Hematopoietic multipotent progenitor cell (in vitro differentiated cells): ENCODE results near the gene MCFD2. TPM values are rescaled to one million over a fixed set of nuclear protein-coding genes. Genes with fewer than 3 reads are reported as not detected.
"Not testable (repeated sequence)": the region's sequence is repeated elsewhere in the genome, so short reads cannot be mapped to it uniquely, and the experiment has no call there.

Source experiments
- DNase-seq, 3 donors: peaks; one replicate each; pipeline ENCODE4 v3.0.0-alpha.2; 2011 to 2015; ENCODE audit warnings: low read depth in 2 of 3, low spot score in 2 of 3
- total RNA-seq: library from RNA; depleted of rRNA; stranded (reverse); fragments of >200 nt; gene quantifications from one replicate; pipeline ENCODE4 v1.2.3, GENCODE V29; 2012

MCFD2 gene
- total RNA-seq, 1 donor = 43.6 TPM

DNA sequence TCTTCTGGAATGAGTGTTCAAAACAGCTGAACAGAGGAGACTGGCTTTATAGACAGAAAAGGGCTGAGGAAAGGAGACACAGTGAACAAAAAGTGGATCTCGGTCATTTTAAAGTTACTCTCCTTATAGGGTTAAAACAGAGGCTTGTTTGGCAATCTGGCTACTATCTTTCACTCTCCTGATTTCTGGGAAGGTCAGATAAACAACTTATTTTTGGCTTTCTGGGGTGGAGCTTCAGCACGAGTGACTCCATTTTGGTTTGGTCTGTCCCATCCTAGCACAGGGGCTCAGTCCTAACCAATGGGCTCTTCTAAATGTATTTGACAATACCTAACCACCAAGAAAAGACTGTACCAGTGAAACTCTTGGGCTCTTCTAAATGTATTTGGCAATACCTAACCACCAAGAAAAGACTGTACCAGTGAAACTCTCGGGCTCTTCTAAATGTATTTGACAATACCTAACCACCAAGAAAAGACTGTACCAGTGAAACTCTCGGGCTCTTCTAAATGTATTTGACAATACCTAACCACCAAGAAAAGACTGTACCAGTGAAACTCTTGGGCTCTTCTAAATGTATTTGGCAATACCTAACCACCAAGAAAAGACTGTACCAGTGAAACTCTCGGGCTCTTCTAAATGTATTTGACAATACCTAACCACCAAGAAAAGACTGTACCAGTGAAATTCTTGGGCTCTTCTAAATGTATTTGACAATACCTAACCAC, 39.5 kb downstream of the MCFD2 start:
- not testable (repeated sequence) for DNase-seq

DNA sequence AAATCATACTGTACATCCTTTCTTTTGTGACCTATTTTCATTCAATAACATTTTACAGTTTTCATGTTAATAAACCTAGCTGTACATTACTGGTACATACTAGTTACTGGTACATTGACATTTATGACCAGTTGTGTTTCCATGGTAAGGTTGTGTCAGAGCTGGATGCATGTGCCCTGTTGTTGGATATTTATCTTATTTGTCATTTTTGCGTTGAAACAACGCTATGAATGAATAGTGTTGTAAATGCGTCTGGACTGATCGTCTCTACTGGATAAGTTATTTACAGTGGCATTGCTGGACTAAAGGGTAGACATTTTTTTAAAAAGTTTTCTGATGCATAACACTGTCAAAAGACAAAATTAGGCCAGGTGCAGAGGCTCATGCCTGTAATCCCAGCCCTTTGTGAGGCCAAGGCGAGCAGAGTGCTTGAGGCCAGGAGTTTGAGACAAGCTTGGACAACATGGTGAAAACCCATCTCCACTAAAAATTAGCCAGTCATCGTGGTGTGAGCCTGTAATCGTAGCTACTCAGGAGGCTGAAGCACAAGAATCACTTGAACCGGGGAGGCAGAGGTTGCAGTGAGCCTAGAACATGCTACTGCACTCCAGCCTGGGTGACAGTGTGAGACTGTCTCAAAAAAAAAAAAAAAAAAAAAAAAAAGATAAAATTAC, 40.2 kb downstream of the MCFD2 start:
- no peak for DNase-seq

DNA sequence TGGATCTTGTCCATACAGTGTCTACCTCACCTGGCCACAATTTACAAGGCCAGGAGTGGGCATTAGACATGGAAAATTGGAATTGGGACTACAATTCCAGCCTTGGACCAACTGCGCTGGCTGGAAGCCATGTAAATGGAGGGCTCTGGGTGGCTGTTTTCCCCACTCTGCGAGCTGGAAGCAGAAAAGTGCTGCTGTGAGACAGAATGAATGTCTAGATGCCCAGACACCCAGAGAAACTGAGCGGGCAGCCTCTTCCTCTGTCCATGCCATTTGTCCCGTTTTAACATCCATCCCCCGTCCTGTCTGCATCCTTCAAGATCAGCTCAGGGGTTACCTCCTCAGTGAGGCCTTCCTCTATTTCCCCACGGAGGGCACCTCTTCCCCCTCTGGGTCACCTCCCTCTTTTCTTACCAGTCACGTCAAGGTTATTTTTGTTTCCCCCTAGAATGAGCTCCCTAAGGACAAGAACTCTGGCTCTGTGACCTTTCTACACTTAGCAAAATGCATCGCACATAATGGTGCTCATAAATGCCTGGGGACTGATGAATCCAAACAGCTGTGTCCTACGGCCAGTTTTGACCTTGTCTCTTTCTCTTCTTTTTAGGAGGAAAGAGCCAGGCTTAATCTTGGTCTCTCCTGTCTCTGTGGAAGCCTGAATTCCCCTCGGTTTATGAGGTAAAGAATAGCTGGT, 41.2 kb downstream of the MCFD2 start:
- no peak for DNase-seq

DNA sequence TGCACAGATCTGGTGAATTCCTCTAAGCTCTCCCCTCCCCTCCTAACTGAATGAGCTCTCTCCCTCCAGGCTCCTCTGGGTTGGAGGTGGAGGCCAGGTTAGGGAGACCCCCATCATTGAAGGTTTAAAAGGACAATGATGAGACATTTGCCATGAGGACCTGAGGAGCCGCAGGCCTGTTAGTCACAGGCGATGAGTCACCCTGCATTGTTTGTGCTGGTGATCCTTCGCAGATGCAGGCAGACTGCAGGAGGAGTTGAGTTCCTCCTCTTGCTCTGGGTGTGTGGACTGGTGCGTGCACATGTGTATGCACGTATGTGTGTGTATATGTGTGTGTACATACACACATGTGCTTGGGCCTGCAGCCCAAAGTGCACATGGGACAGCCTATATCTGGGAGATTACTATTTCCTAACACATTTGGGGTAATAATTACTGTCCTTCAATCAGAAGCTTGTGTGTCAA, 42.0 kb downstream of the MCFD2 start:
- DNase-seq = peak in 2 of 3 donors; percentile 75 to 81

DNA sequence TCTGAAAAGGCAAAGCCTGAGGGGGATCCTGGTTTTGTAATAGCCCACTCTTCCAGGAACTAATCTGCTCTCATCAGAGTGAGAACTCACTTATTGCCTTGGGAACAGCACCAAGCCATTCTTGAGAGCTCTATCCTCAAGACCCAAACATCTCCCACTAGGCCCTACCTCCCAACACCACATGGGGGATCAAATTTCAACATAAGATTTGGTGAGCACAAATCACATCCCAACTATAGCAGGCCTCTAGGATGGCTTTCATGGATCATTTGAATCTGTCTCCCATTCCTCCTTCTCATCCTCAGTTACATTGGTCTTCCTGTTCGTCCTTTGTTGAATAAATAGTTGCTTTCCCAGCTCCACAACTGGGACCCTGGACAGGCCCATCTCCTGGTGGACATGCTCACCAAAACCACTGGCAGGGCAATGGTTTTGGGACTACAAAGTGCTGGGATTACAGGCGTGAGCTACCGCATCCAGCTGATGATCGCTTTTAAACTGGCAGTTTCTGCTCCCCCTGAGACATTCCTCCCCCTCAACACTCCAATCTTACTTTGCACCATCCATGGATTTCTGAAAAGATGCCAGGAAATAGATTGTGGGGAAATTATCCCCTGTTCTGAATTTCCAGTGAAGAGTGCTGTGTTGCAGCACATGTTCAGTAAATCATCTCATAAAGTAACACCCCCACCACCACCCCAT, 42.6 kb downstream of the MCFD2 start:
- DNase-seq = no peak

DNA sequence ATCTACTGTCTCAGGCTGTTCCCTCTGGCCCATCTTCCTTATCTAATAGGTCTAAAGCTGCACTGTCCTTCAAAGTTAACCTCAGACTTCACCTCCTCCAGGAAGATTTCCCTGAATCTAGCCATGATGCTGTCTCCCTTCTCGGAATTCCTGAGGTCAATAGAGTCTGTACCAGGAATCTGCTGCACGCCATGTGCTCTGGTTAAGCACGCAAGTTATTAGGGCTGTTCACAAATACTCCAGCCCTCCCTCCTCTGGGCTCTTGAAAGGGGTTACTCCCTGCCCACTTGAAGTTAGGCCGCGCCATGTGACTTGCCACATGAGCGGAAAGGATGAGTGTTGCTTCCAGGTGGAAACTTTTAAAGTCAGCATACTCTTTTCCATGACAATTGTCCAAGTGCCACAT, 43.6 kb downstream of the MCFD2 start:
- no peak for DNase-seq

DNA sequence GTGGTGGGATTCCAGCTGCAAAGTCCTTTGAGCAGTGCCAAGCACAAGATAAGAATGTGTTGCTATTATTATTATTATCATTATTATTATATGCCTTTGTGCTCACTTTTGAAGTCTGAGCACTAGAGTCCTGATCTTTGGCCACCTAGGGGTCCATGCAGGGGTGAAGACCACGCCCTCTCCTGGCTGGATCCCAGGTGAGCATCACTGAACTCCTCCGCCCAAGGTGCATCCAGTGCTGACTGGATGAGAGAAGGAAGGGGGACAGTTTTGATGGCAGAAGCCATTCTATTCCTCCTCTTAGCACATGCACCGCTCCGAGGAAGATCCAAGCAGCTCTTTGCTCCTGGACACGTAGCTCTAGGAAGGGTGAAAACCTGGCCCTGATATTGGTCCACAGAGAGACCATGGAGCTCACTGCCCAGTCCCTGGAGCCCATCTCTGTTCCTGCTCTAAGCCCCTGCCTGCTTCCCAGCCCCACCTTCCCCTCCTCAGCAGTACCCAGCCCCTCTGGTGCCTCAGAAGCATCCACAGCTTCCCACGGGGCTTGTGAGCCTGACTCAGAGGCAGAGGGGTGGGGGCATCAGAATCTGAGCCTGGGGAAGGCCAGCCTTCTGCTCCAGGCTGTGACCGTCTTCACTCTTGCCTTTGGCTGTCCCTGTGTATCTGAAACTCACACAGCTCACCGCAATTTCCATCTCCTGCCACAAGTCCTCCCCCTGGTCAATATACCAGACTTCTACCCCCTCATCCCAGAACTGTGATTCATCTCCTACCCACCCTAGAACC, 45.4 kb downstream of the MCFD2 start:
- DNase-seq = no peak

DNA sequence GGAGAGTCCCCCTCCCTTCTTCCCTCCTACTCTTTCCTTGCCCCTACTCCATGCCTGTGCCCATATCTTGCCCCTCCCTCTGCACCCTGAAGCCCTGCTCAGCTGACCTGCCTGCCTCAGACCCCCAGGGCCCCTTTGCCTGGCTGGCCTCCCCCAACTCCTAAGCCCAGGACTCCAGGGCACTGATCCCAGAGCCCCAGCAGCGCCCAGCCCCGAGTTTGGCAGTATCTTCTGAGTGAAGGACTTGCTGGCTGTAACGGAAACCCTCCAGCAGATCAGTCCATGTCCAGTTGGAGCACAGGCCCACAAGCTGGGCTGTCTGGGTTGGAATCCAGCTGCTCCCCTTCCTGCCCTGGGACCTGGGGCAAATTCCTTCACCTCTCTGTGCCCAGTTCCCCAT, 46.0 kb downstream of the MCFD2 start:
- DNase-seq = no peak

DNA sequence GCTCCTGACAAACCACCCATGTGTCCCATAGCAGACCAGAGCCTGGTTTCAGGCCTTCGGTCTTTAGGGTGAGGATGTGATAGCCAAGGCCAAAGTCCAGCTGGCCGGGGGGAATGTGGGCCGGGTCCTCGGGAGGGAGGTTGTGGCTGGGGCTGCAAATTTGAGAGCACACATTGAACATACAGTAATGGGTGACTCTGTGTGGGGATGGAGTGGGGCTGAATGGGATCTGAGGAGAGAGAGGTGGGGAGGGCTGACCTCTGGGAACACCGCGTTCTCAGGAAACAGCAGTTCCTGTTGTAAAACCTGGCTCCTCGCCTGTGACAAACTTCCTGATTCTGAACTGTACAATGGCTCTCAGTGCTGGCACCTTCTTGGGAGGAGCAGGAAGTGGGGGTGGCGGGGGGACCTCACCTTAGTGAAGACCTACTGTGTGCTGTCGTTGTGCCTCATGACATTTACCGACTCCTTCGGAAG, 48.8 kb downstream of the MCFD2 start:
- peak in 2 of 3 donors; percentile 52 for DNase-seq

DNA sequence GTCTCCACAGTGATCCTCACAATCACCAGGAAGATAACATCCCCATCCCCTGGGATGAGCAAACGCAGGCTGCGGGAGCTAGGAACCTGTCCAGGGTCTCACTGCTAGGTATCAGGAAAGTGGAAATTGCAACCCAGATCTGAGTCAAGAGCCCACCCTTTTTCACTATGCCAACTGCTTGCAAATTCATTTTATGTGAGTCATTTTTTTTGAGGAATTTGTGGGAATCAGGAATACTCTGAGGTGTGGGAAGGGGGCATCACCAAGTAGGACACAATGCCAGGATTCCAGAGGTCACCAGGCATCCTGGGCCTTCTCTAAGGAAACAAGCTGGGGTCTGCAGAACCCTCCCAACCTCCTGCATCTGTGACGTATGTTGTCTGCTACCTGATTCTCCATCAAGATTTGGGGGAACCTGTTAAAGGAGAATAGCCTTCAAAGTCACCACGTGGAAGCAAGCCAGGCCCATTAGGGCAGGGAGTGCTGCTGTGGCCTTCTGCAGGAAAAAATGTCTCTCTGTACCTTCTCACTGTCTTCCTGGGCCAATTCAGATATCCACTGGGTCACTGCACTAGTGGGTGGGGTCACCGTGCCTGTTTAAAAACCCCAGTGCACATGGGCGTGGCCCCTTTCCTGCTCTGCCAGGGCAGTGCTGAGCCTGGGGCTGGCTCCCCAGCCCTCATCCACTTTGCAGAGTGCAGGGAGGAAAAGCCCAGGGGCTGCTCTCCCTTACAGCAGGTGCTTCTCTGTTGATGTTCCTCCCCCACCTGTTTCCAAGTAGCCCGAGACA, 50.2 kb downstream of the MCFD2 start:
- DNase-seq = no peak

DNA sequence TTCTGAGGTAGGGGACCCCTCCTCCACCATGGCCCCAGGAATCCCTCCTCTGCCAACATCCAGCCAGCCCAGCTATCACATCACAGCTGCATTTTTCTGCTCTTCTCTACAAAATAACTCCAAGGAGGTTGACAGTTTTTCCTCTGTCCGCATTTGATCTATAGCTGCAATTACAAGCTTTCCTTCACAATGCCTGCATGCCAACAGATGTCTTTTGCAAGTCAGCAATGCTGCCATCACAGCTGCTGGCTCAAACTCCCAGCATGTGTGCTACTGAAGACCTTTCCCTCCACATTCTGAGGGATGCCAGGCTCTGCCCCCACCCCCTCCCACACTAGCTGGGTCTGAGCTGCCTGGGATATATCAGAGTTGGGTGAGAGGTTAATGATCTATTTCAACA, 51.7 kb downstream of the MCFD2 start:
- no peak for DNase-seq

DNA sequence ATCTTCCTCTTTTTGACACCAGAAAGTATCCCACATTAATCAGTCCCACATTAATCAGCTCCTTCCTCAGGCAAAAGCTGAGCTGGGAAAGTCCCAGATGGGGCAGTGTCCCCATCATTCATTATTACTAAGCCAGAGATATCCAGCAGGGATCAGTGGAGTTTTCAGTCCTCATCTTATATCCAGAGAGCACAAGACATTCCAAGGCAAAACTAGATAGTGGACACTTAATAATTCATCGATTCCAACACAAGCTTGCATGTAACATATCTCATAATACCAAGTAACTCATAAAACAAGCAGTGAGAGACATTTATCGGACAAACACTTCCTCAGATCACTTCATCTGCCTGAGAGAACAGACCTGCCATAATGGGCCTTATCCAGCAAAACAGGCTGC, 53.1 kb downstream of the MCFD2 start:
- DNase-seq = no peak

DNA sequence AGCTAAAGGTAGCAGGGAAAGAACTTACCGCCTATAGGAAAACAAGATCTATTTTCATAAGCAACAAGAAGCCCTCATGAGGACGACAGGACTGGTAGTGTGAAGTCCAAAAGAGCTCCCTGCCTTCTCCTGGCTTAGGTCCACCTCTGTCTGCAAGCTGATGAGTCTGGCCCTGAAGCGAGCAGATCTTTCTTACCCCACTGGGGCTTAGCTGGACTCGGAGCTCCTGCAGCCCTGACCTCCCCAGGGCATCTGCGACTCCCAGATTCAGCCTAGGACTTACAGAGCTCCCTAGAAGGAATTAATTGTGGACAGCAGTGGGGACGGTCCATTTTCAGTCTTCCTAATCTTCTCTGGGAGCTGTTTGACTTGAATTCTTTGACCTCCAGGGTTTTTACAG, 53.7 kb downstream of the MCFD2 start:
- no peak for DNase-seq

DNA sequence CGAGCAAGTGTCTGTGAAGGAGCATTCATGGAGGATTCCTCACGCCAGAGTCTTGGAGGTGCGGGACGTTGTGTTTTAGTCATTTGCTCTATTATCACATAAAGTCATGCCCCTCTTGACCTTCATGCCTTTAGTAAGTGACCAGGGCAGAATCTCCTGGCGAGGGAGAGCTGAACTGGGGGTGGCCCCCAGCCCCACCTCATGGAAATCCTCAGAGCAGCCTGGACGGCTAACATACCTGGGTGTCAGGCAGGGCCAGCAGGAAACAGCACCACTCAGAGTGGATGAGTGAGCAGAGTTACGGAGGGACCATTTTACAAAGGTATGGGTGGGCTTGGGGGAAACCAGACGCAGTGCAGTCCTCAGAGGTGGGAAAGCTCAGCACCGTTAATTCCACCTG, 56.1 kb downstream of the MCFD2 start:
- DNase-seq = no peak

DNA sequence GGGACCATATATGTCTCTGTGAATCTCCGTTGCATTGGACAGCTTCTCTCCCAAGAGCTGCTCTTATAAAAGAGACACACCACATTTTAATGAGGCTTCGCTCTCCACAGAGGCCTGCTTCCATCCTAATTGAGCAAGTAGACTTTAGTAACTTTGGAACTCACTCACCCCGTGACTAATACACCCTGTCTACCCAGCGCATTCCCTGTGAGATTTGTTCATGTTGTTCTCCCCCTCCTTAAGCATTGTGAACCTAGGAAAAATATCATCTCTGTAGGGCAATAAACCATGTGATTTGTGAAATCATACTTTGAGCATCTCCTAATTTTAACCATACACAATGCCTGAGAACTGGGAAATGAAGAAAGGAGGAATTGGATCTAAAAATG, 56.9 kb downstream of the MCFD2 start:
- DNase-seq = no peak

DNA sequence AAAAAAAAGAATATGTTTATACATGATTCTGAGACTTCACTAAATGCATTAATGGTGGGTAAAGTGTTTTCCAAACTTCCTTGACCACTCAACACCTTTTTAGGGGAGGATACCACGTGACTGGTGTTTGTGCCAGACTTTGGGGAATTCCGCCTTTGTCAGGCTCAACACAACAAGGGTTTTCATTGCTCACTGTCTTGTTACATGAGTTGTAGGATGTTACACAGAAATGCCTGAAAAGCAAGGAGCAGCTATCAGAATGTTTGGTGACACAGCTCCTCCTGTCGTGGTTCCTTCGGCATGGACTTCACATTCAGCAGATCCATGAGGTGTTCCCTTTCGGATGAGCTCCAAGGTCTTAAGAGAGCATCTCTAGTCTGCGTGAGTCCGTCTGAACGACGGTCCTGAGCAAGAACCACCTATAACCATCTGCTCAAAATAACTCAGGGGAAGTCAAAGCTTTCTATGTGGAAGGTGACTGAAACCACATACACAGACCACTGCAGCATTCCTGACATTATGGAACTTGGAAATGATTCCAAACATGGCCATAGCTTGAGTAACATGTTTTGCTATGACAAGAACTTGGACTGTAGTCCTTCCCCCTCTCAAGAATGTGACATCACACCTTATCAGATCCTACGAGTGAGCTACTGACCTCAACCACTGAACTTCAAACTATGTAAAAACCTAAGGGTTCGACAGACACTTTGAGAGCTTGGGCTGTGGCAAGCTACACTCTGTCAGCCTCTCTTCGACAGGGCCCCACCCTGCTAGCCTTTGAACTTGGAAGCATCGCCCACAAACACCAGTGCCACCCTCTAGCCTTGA, 57.5 kb downstream of the MCFD2 start:
- DNase-seq = no peak

DNA sequence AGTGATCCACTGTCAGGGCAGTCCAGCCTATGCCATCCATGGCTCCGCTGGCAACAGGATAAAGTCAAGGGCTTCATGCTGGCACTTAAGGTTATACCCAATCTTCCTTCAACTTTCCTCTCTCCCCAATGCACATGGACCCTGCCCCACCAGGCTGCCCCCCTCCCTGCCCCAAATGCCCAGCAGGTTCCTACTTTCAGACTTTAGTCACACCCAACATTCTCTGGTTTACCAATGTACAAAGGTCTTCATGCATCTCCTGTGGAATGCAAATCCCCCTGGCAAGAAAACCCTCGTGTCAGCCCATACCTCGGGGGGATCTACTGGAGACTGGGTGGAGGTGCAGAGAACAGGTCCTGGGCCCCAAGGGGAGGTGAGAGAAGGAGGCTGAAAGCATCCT, 59.3 kb downstream of the MCFD2 start:
- no peak for DNase-seq

DNA sequence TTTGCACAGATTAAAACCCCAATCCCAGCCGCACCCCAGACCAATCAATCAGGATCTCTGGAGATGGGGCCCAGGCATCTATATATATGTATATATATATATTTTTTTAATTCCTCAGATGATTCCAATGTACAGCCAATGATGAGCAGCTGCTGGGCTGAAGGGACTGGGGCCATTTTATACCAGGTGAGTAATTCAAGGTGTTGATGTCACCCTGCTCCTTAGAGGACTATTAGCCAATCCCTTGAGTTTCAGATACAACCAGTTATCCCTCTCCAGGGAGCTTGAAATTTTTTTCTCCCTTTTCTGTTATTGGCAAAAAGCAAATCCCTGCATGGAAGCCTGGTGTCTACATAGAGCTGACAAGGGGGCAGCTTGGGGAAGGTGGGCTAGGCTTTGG, 59.8 kb downstream of the MCFD2 start:
- DNase-seq = no peak

DNA sequence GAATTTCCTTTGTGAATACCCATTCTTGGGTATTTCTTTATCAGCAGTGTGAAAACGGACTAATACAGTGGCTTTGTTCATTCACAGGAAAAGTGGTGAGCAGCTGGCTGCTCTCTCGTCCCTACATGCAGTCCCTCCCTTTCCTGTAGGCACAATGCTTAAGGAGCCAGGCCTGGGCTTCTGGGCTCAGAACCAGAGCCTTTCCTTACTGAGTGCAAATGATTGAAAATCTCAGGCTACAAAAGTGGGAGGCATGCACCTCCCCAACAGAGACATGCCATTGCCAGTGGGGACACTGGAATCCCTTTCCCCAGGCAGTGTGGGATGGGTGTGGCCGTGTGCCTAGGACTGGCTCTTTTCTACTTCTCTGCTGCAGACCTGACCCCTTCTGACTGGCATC, 61.3 kb downstream of the MCFD2 start:
- DNase-seq = no peak
